GM03348 (cell line): ENCODE data around the gene TMEM242.
A peak's percentile ranks its signal among the peaks of the same experiment; 100 is the strongest.

Experiments used
- DNase-seq: peaks from one replicate; pipeline ENCODE4 v3.0.0; 2012; ENCODE audit warnings: low spot score

TMEM242 gene

GRCh38 chr6:157288575-157288974, 34.7 kb downstream of the TMEM242 start:
- no peak for DNase-seq

GRCh38 chr6:157287923-157288322, 35.4 kb downstream of the TMEM242 start:
- DNase-seq: no peak

GRCh38 chr6:157287247-157287850, 36.0 kb downstream of the TMEM242 start:
- DNase-seq: no peak

DNA sequence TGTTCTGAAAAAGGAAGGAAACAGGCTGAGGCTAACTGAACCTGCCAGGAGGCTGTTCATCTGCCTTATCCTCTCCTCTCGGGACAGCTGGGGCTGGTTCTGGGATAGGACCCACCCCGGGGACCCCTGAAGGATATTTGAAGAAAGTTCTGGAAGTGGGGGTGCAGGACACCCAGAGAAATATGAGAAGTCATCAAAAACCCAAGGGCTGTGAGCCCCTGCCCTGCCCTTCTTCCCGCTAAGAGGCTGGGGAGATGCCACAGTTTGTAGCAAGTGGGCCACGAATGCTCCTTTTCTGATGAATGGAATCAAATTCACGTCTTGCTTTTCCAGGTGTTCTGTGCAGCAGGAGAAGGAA, 37.9 kb downstream of the TMEM242 start:
- DNase-seq: no peak

DNA sequence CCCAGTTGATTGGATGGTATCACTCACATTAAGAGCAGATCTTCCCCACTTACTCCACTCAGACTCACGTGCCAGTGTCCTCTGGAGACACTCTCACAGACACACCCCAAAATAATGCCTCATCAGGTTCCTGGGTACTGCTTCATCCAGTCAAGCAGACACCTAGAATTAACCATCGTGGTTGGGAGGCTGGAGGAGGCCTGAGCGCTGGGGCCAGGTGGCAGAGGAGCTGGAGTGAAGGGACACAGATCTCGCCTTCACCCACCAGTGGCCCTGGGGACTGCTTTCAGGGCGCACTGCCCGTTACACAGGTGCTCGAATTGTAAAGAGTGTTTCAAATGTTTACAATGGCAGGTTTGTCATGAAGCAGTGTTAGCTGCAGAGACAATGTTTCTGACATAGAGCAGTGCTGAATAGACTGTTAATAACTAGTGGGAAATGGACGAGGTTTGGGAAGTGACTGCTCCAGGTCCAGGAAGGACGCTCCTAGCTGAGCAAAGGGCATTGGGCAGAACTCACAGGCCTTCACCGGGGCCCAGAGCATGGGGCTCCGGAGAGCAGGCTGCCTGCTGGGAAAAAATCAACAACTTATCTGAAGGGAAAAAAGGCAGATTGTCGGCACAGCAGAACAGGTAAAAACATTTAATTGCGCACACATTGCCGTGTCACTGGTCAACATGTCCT, 38.4 kb downstream of the TMEM242 start:
- no peak for DNase-seq

GRCh38 chr6:157283900-157284737, 39.2 kb downstream of the TMEM242 start:
- no peak for DNase-seq

GRCh38 chr6:157283330-157283898, 39.9 kb downstream of the TMEM242 start:
- no peak for DNase-seq

DNA sequence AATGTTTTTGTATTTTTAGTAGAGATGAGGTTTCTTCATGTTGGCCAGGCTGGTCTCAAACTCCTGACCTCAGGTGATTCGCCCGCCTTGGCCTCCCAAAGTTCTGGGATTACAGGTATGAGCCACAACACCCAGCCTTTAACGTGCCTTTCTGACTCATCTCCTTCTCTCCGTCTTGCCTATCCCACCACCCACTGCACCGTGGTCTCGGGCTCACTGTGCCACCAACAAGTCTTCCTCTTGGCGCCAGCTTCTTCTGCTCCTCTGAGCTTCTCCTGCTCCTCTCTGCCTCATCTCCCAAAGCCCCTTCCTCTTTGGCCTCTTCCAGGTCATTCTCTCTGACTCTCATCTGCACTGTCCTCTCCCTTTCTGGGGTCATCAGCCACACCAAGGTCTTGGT, 41.0 kb downstream of the TMEM242 start:
- no peak for DNase-seq

DNA sequence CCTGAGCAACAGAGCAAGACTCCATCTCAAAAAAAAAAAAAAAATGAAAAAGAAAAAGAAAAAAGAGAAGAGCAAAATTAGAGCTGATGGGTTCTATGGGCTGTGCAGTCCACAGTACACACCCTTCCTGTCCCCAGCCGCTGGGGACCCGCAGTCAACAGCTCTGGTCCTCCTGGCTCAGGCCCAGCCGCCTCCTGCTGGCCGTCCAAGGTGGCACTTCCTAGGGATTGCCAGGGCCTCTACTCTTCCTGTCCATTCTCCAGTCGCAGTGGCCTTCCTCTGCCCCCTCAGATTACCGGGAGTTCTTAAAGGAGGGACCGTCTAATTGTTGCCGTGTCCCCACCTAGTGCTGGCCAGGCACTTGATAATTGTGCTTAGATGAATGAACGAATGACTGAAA, 41.7 kb downstream of the TMEM242 start:
- no peak for DNase-seq

- no peak for DNase-seq
Observed at GRCh38 chr6:157280947-157281346, 42.4 kb downstream of the TMEM242 start.

- DNase-seq: no peak
Observed at GRCh38 chr6:157280157-157280556, 43.2 kb downstream of the TMEM242 start.

DNA sequence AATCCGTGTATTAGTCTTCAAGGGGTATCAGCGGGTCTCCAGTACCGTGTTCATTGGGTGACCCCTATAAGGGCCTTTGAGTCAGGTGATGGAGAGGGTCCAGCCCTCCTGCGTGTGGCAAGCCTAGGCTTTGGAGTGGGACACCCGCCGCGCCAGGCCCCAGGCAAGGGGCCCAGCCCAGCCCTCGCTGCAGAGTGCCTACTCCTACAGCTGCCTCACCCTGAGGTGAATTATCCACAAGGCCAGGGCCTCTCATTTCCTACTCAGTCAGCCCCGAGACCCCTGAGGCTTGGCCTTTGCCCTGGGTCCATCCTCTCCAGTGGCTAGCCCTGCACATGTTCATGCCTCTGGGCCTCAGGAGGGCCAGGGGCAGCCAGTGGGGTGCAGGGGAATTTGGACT, 45.1 kb downstream of the TMEM242 start:
- DNase-seq: no peak

GRCh38 chr6:157276731-157277130, 46.6 kb downstream of the TMEM242 start:
- no peak for DNase-seq

GRCh38 chr6:157276134-157276532, 47.2 kb downstream of the TMEM242 start:
- DNase-seq: no peak

DNA sequence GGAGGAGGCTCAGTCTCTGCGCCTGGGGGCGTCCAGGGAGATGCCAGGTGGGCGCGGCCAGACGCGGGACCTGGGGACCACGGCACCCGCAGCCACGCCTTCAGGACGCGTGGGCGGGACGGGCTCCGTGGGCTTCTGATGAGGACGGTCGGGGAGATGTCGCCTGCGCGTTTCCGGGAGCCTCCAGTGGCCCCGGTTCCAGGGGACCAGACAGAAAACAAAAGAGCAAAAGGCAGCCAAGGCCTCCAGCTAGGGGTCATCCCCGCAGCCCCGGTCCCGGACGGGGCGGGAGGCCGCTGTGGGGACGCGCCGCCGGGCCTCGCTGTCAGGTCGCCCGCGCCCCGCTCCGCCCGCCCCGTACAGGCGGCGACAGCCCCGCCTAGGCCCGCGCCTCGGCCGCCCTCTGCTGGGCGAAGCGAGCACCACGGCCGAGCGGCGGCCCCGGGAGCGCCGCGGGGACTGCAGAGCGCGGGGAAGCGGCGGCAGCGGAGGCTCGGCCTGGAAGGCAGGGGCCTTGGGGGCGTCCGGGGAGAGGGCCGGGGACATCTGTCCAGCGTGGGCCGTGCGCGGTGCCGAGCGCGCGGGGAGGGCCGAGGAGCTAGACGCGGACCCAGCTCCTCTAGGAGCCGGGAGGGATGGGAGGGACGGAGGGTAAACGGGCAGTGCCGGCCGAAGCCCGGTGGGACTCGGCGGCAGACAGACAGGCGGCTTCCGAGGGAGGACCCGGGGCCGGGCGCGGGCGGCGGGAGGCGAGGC, 48.7 kb downstream of the TMEM242 start:
- peak; percentile 97 for DNase-seq

- no peak for DNase-seq
Observed at GRCh38 chr6:157273756-157274470, 49.4 kb downstream of the TMEM242 start.

DNA sequence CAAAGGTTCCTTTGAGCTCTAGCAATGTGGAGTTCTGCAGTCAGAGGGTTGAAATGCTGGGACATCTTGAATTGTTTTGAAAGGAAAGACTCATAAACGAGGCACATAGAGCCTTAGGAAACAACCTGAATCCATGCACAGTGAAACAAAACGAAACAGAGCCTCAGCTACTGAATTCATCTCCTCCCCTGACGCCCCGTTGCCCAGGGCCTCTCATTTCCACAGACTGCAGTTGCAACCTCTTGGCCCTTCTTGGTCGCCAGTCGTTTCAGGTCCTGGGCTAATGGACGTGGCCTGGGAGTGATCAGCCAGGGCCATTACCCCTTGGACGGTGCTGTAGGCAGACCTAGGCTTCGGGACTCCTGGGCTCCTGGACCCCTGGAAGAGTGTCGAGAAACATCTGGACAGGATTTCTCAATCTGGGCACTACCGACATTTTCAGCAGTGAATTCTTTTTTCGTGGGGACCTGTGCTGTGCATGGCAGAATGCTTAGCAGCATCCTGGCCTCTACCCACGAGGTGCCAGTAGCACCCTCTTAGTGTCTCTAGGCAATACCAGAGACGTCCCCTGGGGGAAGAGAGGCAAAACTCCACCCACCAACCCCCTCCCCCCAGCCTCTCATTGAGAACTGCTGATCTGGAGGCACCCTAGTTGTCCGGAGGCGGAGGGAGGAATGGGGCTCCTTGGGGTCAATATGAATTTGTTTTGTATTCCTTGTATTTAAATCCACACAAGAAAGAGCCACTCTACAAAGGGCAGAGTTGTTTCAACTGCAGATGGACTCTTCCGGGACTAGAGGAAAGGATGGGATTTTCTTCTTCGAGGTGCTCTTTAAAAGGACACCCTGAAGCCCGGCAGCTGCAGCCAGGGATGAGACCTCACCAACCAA, 50.2 kb downstream of the TMEM242 start:
- DNase-seq: no peak

DNA sequence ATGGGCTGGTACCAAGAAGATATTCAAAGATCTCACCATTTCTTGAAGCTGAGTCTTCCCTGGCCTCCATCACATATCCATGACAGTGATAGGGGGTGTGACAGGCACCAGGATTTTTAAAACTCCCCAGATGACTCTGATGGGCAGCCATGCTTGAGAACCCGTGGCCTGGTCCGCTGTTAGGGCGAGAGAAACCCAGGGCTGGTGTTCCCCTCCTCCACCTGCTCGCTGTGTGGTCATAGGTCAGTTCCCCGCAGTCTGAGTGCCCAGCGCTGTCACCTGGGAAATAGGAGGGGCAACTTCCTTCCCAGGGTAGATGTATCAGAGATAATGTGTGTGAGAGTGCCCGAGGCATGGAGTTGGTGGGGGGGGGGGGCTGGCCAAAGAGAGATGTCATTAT, 50.9 kb downstream of the TMEM242 start:
- DNase-seq: no peak

- no peak for DNase-seq
Observed at GRCh38 chr6:157271911-157272310, 51.4 kb downstream of the TMEM242 start.

DNA sequence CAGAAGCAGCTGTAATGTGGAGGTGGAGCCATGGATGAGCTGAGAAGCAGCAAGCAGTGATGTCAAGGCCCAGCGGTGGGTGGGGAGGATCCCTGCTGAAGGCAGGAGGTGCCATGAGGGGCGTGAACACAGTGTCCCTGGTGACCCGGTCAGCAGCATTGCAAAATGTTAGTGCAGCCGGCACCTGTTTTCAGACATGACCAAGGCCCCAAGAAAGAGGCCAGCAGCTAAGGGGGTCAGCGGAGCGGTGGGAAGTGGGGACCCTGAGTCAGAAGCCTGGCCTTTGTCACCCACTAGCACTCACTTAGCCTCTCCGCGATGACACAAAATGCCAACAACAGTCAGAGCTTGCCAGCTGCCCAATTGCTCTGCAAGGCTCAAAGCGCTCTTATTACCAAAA, 51.9 kb downstream of the TMEM242 start:
- DNase-seq: no peak
